H1 (cell line): Measurements from ENCODE around the gene FOXM1. TPM values are rescaled to one million over a fixed set of nuclear protein-coding genes. Genes with fewer than 3 reads are reported as not detected.

ENCODE experiments used
- CTCF ChIA-PET: fragments of 300-600 bp; sonication (Branson Sonifier 250); formaldehyde crosslinking; loops from one replicate; lab custom pipeline; 2021; ENCODE audit not compliant: partially characterized antibody; lab: Charles Lee
- POLR2A ChIA-PET: fragments of 300-600 bp; sonication (Branson Sonifier 250); formaldehyde crosslinking; loops from one replicate; lab custom pipeline; 2021; ENCODE audit warnings: inconsistent platforms; ENCODE audit not compliant: partially characterized antibody; lab: Charles Lee
- DNase-seq, 2 experiments: peaks; one replicate each; pipeline versions ENCODE4 v3.0.0 to v3.0.0-alpha.2; 2010 to 2022; ENCODE audit warnings: low spot score in 2 of 2, low read depth in 1 of 2, mixed read lengths in 1 of 2
- FAIRE-seq: peaks from 2 replicates; lab custom pipeline; 2011; peaks lifted over from hg19 to GRCh38; lab: Jason Lieb, UNC
- H2AFZ ChIP-seq: 2 replicates; pipeline ENCODE4 v1.8.1; 2012; ENCODE audit warnings: low read length, inconsistent platforms
- H2AK5ac ChIP-seq: 2 replicates; pipeline ENCODE4 v1.6.1; 2013; ENCODE audit warnings: low read depth, low read length
- H2BK120ac ChIP-seq: replicated peaks from 2 replicates; pipeline ENCODE3; 2013; ENCODE audit warnings: low read depth, low read length, inconsistent platforms
- H2BK12ac ChIP-seq: 2 replicates; pipeline ENCODE4 v1.6.1; 2013; ENCODE audit warnings: low read depth, low read length
- H2BK15ac ChIP-seq: 2 replicates; pipeline ENCODE4 v1.6.1; 2013; ENCODE audit warnings: low read length
- H2BK20ac ChIP-seq: 2 replicates; pipeline ENCODE4 v1.6.1; 2013; ENCODE audit warnings: low read length
- H2BK5ac ChIP-seq: 2 replicates; pipeline ENCODE4 v1.6.1; 2013; ENCODE audit warnings: low read depth, low read length
- H3K14ac ChIP-seq: 2 replicates; pipeline ENCODE4 v1.6.1; 2013; ENCODE audit warnings: inconsistent platforms; ENCODE audit not compliant: insufficient read length
- H3K18ac ChIP-seq: 2 replicates; pipeline ENCODE4 v1.6.1; 2013; ENCODE audit warnings: low read length; ENCODE audit errors: extremely low read depth
- H3K23ac ChIP-seq: 2 replicates; pipeline ENCODE4 v1.6.1; 2013; ENCODE audit warnings: inconsistent platforms; ENCODE audit not compliant: insufficient read length
- H3K23me2 ChIP-seq: 2 replicates; pipeline ENCODE4 v1.6.1; 2013; ENCODE audit warnings: low read depth, low read length
- H3K27ac ChIP-seq: 2 replicates; pipeline ENCODE4 v1.6.1; 2011; ENCODE audit warnings: low read depth, low read length, inconsistent platforms
- H3K27me3 ChIP-seq, 4 experiments: replicated peaks in 1 of 4; 1 replicate in 1 of 4; 2 replicates in 3 of 4; pipeline versions ENCODE4 v1.6.1 to v1.8.1; 2011 to 2013; ENCODE audit warnings: low read length in 3 of 4, mild to moderate bottlenecking in 3 of 4, inconsistent platforms in 2 of 4, mixed read lengths in 2 of 4, moderate library complexity in 1 of 4; ENCODE audit not compliant: control insufficient read depth in 3 of 4, insufficient read depth in 3 of 4; ENCODE audit errors: extremely low read depth in 1 of 4
- H3K36me3 ChIP-seq, 4 experiments: 2 replicates each; pipeline versions ENCODE4 v1.6.1 to v1.8.1; 2011 to 2013; ENCODE audit warnings: mild to moderate bottlenecking in 4 of 4, low read length in 3 of 4, moderate library complexity in 2 of 4, control low read depth in 1 of 4, inconsistent platforms in 1 of 4; ENCODE audit not compliant: insufficient read depth in 4 of 4, control insufficient read depth in 2 of 4
- H3K4ac ChIP-seq: replicated peaks from 2 replicates; pipeline ENCODE3; 2013; ENCODE audit warnings: low read length, low read depth, mixed read lengths, inconsistent platforms; ENCODE audit not compliant: insufficient read length
- H3K4me1 ChIP-seq, 4 experiments: replicated peaks in 1 of 4; 1 replicate in 1 of 4; 2 replicates in 3 of 4; pipeline versions ENCODE4 v1.6.1 to v1.8.1; 2011 to 2013; ENCODE audit warnings: low read length in 3 of 4, inconsistent platforms in 2 of 4, mixed read lengths in 1 of 4; ENCODE audit not compliant: insufficient read depth in 4 of 4, control insufficient read depth in 3 of 4
- H3K4me2 ChIP-seq, 2 experiments: 2 replicates each; pipeline versions ENCODE4 v1.6.1 to v1.8.1; 2011 to 2013; ENCODE audit warnings: low read depth in 2 of 2, low read length in 2 of 2, control low read depth in 1 of 2, inconsistent platforms in 1 of 2, mild to moderate bottlenecking in 1 of 2; ENCODE audit not compliant: insufficient read depth in 1 of 2
- H3K4me3 ChIP-seq, 4 experiments: fragments of 200-600, 300-600 bp in 1 of 4; sonication (generic), shearing (Covaris generic), sonication (Bioruptor Twin) in 1 of 4; 2 replicates each; pipeline versions ENCODE4 v1.5.1 to v1.8.1; 2011 to 2016; ENCODE audit warnings: low read length in 4 of 4, low read depth in 3 of 4, control low read depth in 2 of 4, inconsistent platforms in 2 of 4, mild to moderate bottlenecking in 2 of 4, mixed read lengths in 1 of 4, moderate library complexity in 1 of 4; ENCODE audit not compliant: insufficient read depth in 2 of 4; ENCODE audit errors: extremely low read depth in 1 of 4
- H3K56ac ChIP-seq: replicated peaks from 2 replicates; pipeline ENCODE3; 2013; ENCODE audit warnings: low read depth, mild to moderate bottlenecking, mixed read lengths, low read length, inconsistent platforms; ENCODE audit not compliant: insufficient read length
- H3K79me1 ChIP-seq: 2 replicates; pipeline ENCODE4 v1.6.1; 2013; ENCODE audit warnings: low read depth, low read length, control low read depth
- H3K79me2 ChIP-seq, 2 experiments: 2 replicates each; pipeline versions ENCODE4 v1.6.1 to v1.8.1; 2012 to 2013; ENCODE audit warnings: low read length in 2 of 2, mild to moderate bottlenecking in 2 of 2, inconsistent platforms in 1 of 2; ENCODE audit not compliant: insufficient read depth in 2 of 2, control insufficient read depth in 1 of 2
- H3K9ac ChIP-seq, 4 experiments: replicated peaks in 1 of 4; 1 replicate in 1 of 4; 2 replicates in 3 of 4; pipeline versions ENCODE4 v1.6.1 to v1.8.1; 2011 to 2013; ENCODE audit warnings: low read depth in 3 of 4, low read length in 3 of 4, control low read depth in 2 of 4, mild to moderate bottlenecking in 2 of 4, moderate library complexity in 2 of 4, inconsistent platforms in 1 of 4; ENCODE audit errors: extremely low read depth in 1 of 4
- H3K9me3 ChIP-seq, 2 experiments: 2 replicates each; pipeline versions ENCODE4 v1.6.1 to v1.8.1; 2012 to 2013; ENCODE audit warnings: mild to moderate bottlenecking in 2 of 2, moderate library complexity in 2 of 2, control low read depth in 1 of 2, inconsistent platforms in 1 of 2, low read depth in 1 of 2, low read length in 1 of 2, mixed read lengths in 1 of 2; ENCODE audit not compliant: insufficient read depth in 2 of 2
- H4K20me1 ChIP-seq, 2 experiments: replicated peaks in 1 of 2; 2 replicates each; pipeline versions ENCODE3 to v1.8.1; 2011 to 2013; ENCODE audit warnings: inconsistent platforms in 2 of 2, low read length in 2 of 2, mild to moderate bottlenecking in 1 of 2; ENCODE audit not compliant: insufficient read depth in 2 of 2, control insufficient read depth in 1 of 2
- H4K5ac ChIP-seq: 2 replicates; pipeline ENCODE4 v1.6.1; 2013; ENCODE audit warnings: low read length, low read depth, mixed read lengths, inconsistent platforms; ENCODE audit not compliant: insufficient read length
- H4K8ac ChIP-seq: 2 replicates; pipeline ENCODE4 v1.8.0; 2013; ENCODE audit warnings: mild to moderate bottlenecking, moderate library complexity, low read length, inconsistent platforms; ENCODE audit not compliant: insufficient read depth; ENCODE audit errors: extremely low read depth
- H4K91ac ChIP-seq: replicated peaks from 2 replicates; pipeline ENCODE3; 2013; ENCODE audit warnings: low read length, mixed read lengths, inconsistent platforms; ENCODE audit not compliant: insufficient read length
- ATF3 ChIP-seq: IDR thresholded peaks from 2 replicates; pipeline ENCODE4 v1.6.1; 2011; ENCODE audit warnings: low read depth, mild to moderate bottlenecking, low read length; ENCODE audit not compliant: insufficient read depth
- BRCA1 ChIP-seq: IDR thresholded peaks from 2 replicates; pipeline ENCODE4 v1.6.1; 2012; ENCODE audit warnings: low read depth, low read length, improper control_type of control experiment
- CREB1 ChIP-seq: IDR thresholded peaks from 2 replicates; pipeline ENCODE4 v1.6.1; 2012; ENCODE audit warnings: inconsistent platforms
- EGR1 ChIP-seq: IDR thresholded peaks from 2 replicates; pipeline ENCODE4 v1.6.1; 2011; ENCODE audit warnings: low read depth, low read length, borderline replicate concordance
- KDM5A ChIP-seq: fragments of 200-600 bp; IDR thresholded peaks from 2 replicates; pipeline ENCODE4 v1.7.1; 2012; ENCODE audit warnings: mild to moderate bottlenecking, low read length, inconsistent platforms, mixed read lengths
- RXRA ChIP-seq: IDR thresholded peaks from 2 replicates; pipeline ENCODE4 v1.6.1; 2011; ENCODE audit warnings: low read depth, mild to moderate bottlenecking, low read length, moderate library complexity; ENCODE audit not compliant: insufficient read depth
- WGBS, 2 experiments: shearing (Covaris generic) in 1 of 2; methylation state at CpG; one replicate each; pipeline versions ENCODE4 v1.1.6 to v1.1.7; 2013 to 2015; ENCODE audit warnings: low lambda C conversion rate in 2 of 2, mixed read lengths in 2 of 2, inconsistent platforms in 1 of 2, low coverage in 1 of 2, missing lambda C conversion rate in 1 of 2; ENCODE audit not compliant: insufficient replicate concordance in 2 of 2, insufficient coverage in 1 of 2, insufficient read length in 1 of 2; ENCODE audit errors: extremely low coverage in 1 of 2, missing lambda C conversion rate in 1 of 2; 5-methylcytosine and 5-hydroxymethylcytosine counted together
- polyA plus RNA-seq, 7 experiments: library from polyadenylated mRNA; depleted of rRNA in 3 of 7; stranded (reverse) in 5 of 7; unstranded in 2 of 7; fragments of >200 nt in 5 of 7; fragments of 200-250 nt in 2 of 7; gene quantifications; 1 replicate in 5 of 7; 2 replicates in 1 of 7; 4 replicates in 1 of 7; pipeline versions ENCODE4 v1.2.1 to v1.2.3, GENCODE V29; 2011 to 2013; ENCODE audit warnings: missing spikeins in 2 of 7, mixed read lengths in 2 of 7
- total RNA-seq: library from RNA; stranded (reverse); fragmentation: NEBNext Ultra II Directional; extraction: Animal tissue kit (Norgen Biotek cat#: 25700); gene quantifications from 2 replicates; pipeline ENCODE4 v1.2.1, GENCODE V29; 2021
- TF ChIP-seq, protein P1 (sequence below): IDR thresholded peaks from 2 replicates; pipeline ENCODE4 v1.6.1; 2012; ENCODE audit warnings: inconsistent platforms

The FOXM1 gene
- total and polyA plus RNA-seq, 2 of the 8 experiments (the other 6 are each of a cell fraction or from before 2014, with no cell fraction given): 58.1 to 121 TPM

DNA sequence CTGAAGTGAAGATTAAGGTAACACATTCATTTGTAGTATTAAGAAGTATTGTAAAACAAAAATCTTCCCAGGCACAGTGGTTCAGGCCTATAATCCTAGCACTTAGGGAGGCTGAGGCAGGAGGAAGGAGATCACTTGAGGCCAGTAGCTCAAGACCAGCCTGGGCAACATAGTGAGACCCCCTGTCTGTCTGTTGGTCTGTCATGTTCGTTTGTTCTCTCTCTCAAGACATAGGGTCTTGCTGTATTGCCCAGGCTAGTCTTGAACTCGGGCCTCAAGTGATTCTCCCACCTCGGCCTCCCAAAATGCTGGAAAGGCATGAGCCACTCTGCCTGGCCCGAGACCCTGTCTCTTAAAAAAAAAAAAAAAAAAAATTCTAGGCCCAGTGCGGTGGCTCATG is 20.4 kb upstream of the FOXM1 start:
- H2BK12ac ChIP-seq: no peak overlapping the region
- H2BK15ac ChIP-seq: no peak overlapping the region
- no peak for DNase-seq
- POLR2A ChIA-PET: interaction anchor here (1.0 kb wide), 1 partner anchor 17 kb away, joined by 3 read pairs; no protein-coding TSS in a partner anchor
- H3K27me3 ChIP-seq: no peaks in the 10 kb centered on the region
- H3K56ac ChIP-seq: no peak overlapping the region
- no peak overlapping the region for H3K18ac ChIP-seq
- no peak for FAIRE-seq
- no peak overlapping the region for H3K14ac ChIP-seq
- H3K4me3 ChIP-seq: no peak overlapping the region
- H3K23ac ChIP-seq: no peak overlapping the region
- no peak overlapping the region for H4K91ac ChIP-seq
- H3K23me2 ChIP-seq: no peaks in the 10 kb centered on the region; the same call in 1 of the 2 replicates
- CTCF ChIA-PET: interaction anchor here (1.2 to 15.6 kb wide), 2 partner anchors 18 to 44 kb away, joined by 3 to 143 read pairs; no protein-coding TSS in a partner anchor
- 99% methylated on average over 4 of the region's 5 CpGs; no CpG with 5 or more reads in 1 of the 2 experiments for WGBS, 2 experiments
- no peak overlapping the region for H3K4ac ChIP-seq
- H2BK20ac ChIP-seq: no peak overlapping the region
- no peak overlapping the region for H2AFZ ChIP-seq
- no peaks in the 10 kb centered on the region for H4K20me1 ChIP-seq
- H3K9ac ChIP-seq: no peak overlapping the region
- no peak overlapping the region for H2BK120ac ChIP-seq
- H3K36me3 ChIP-seq: no peaks in the 10 kb centered on the region
- H3K27ac ChIP-seq: no peak overlapping the region
- H3K9me3 ChIP-seq: no peaks in the 10 kb centered on the region
- TF ChIP-seq, protein P1, sequence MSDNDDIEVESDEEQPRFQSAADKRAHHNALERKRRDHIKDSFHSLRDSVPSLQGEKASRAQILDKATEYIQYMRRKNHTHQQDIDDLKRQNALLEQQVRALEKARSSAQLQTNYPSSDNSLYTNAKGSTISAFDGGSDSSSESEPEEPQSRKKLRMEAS: no peak
- TF ChIP-seq RXRA (no peak), CREB1 (no peak), BRCA1 (no peak), ATF3 (no peak), EGR1 (no peak), KDM5A (no peak)
- H3K79me2 ChIP-seq: peaks cover 2 to 25% of the 10 kb centered on the region in 2 experiments; a peak in 3 of 4 replicates
- no peaks in the 10 kb centered on the region for H3K4me1 ChIP-seq
- H4K8ac ChIP-seq: no peak overlapping the region
- H2BK5ac ChIP-seq: no peak overlapping the region
- no peak overlapping the region for H3K4me2 ChIP-seq
- H3K79me1 ChIP-seq: no peaks in the 10 kb centered on the region
- no peak overlapping the region for H2AK5ac ChIP-seq
- no peak overlapping the region for H4K5ac ChIP-seq
